GM21390 (cell line): ENCODE results near the gene ERP44.
"Not testable (repeated sequence)": the region's sequence is repeated elsewhere in the genome, so short reads cannot be mapped to it uniquely, and the experiment has no call there.

ENCODE experiments used
- ATAC-seq: cut with Tn5 transposase; IDR thresholded peaks from one replicate; pipeline ENCODE4 v1.9.1; 2021; ENCODE audit not compliant: unreplicated experiment

The ERP44 gene

DNA sequence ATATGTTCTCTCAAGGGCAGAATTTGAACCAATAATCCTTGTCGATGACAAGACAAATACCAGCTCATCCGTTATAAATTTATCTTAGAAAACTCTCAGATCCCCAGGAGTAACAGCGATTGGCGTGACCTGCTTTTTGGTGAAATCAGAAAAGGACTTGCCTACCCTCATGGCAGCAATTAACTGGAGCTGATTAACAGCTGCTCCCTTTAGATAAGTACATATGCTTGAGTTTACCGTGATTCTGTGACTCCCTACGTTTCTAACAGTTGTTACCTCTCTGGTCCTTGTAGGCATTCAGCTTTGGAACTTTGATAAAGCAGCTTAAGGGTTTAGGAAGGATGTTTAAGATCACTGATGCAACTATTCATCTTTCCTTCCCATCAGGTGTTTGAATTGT lies 2.8 kb upstream of the ERP44 start:
- no peak for ATAC-seq

- ATAC-seq, result no peak
Observed at GRCh38 chr9:100100146-100100667, 1.4 kb upstream of the ERP44 start.

DNA sequence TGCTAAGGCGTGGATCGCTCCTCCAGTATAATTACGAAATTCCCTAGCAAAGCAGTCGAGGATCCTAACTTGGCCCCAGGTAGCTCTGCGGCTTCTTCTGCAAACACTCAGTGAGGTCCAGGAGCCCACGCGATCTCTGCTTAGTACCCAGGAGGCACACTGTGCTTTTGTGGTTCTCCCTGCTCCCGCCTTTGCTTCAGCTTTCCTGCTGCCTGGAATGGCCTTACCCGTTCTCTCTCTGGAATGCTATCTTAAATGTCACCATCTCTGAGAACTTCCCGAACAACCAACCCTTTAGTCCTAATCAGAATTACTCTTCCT lies 882 bp upstream of the ERP44 start:
- no peak for ATAC-seq

DNA sequence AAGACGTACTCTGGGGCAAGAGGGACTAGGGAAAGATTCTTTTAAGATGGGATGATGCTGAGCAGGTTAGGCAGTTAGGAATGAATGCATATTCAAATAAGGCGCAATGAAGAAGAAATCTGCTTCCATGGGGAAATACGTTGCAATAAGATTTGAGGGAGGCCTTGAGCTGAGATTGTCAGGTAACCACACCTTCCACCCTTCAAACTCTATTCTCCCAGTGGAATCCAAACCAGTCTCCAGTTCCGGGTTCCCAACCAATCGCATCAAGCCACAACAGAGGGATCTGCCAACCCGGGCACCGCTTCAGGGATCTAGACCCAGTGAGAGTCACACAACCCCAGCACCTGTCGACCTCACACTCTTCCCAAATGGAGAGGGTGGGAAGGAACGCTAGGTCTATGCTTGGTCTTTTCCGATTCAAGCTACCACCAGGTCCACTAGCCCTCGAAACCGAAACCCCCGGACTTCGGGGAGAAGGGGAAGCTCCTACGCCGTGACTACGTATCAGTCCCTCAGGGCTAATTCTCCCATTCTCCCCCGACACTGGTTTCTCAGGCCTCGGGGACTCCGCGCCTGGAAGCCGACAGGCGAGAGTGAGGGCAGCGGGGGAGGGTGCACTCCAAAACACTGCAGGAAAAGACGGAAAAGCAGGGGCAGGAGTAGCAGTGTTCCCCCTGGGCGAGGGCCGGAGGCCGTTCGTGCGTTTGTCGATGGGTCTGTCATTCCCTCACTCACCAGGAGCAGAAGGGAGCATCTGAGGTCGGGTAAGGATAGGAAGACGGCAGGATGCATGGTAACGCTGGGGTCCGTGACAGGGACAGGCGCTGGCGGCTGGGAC lies 534 bp downstream of the ERP44 start:
- ATAC-seq, result peak; percentile 4

GRCh38 chr9:100096378-100096916 lies 2.4 kb downstream of the ERP44 start:
- no peak for ATAC-seq

GRCh38 chr9:100094411-100094810 lies 4.4 kb downstream of the ERP44 start:
- not testable (repeated sequence) for ATAC-seq

DNA sequence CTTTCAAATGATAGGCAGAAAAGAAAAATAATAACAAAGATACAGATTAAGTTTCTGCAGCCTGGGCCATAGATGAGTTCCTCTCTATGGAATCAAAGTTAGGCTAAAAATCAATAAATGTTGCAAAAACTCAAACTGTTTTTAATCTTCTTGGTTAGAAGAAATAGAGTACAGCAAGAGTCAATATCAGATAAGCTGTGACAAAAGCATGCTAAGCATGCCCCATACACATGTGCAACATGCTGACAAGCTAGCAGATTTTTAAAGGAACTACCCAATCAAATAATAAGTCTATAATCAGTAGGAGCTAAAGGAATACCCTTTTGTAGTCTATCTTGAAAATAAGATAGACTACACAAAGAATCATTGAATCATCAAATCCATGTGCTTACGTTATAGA lies 6.7 kb downstream of the ERP44 start:
- no peak for ATAC-seq

- ATAC-seq, result no peak
Observed at GRCh38 chr9:100091650-100092049, 7.2 kb downstream of the ERP44 start.

DNA sequence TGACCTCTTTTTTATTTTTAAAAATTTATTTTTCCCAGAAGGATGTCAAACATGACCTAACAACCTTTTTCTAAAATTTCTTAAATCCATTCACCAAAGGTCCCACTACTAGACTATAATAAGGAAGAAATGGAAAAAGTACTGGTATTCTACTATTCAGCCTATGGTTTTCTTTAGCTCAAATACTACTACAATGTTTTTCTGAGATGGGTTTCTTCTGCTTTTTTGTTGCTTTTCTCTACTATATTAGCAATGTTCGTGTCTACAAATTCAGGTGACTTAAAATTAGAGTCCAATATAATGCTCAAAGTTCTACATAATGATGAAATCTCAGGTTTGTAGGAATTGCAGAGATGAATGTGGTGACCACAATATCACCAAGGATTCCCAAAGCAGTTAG lies 7.9 kb downstream of the ERP44 start:
- ATAC-seq, result no peak

DNA sequence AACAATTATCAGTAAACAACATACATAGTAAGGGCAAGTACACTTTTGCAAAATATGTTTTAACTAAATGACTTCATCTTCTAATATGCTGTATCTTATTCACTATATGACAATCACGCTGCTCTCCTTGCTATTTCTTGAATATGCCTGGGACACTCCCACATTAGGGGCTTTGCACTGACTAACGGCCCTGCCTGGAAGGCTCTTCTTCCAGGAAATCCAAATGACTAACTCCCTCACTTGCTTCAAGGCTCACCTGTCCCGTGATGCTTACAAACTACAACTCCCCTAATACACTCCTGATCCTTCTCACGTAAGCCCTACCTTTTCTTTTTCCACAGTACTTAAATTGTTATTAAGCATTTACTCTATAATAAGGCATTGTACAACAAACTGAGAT lies 10.6 kb downstream of the ERP44 start:
- ATAC-seq, result no peak

DNA sequence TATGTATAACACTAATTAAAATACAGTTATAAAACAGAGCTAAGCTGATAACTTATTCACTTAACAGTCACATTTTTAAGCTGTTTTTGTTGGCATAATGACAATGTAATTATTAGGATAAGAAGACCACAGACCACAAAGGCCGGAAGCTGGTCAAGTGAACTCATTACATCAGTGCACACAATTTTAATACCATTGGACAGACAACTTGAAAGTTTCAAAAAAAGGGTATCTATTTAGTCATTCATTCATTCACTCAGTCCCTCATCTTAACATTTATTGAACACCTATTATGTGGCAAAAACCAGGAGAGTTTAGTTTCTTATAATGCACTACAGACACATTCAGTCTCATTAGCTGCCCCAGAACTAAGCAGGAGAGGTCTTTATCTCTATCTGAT lies 11.6 kb downstream of the ERP44 start:
- ATAC-seq, result no peak

DNA sequence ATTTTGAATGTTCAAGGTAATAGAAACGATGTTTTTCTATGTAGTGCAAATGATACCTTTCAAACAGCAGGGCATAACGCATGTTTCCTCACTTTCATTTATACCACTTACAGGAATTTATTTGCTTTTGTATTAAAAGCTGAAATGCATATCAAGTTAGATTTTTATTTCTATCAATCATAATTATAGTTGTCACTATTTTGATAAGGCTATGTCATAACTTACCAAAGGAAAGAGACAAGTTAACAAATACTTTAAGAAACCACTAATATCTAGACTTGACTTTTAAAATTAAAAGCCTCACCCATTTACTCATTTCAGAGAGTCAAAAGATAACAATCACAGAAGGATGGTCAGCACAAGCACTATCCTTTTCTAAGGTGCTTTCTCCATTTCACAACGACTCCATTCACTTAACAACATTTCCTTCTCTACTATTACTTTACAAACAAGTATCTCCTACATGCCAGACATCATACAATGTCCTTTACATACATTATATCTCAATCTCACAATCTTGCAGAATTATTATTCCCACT lies 12.6 kb downstream of the ERP44 start:
- ATAC-seq, result no peak

GRCh38 chr9:100084734-100085133 lies 14.1 kb downstream of the ERP44 start:
- peak; percentile 74 for ATAC-seq

DNA sequence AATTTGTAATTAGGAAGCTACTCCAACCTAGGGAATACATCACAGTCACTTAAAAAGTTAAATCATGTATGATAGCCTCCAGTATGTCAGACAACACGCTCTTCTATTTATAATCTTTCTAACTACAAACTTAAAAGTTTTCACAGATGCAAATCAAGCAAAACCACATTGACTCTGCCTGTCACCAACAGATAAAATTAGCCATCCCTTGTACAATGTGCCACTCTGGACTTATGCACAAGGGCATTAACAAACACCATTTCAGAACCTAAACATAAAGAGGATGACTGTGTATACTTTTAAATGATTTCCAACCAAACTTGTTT lies 14.7 kb downstream of the ERP44 start:
- peak; percentile 49 for ATAC-seq

DNA sequence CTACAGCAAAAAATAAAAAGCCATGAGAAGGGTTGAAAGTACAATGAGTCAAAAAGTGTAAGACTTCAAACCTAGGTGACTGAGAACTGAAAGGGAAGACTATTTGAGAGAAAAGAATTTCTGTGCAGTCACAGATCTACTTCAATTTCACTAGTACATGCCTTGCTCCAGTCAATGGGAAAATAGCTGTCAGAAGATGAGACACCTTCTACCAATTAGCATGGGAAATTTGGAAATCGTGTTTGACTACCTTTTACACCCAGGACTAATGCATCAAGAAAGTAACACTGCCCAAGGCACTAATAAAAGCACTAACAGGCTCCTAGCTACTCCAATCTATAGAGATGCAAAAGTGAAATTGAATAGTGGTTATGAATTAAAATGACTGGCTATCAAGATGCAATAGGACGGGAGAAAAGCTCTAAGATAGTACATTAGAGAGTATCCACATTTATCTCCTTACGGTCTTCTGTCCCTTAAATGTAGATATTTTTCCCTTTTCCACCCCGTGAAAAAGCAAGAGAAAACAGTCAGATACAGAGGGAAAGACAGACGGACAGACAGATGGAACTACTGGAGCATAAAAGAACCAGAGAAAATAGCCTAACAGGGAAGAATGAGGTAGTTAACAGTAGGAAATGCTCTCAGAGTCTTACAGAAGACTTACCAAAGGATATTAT lies 15.2 kb downstream of the ERP44 start:
- ATAC-seq, result peak; percentile 50

DNA sequence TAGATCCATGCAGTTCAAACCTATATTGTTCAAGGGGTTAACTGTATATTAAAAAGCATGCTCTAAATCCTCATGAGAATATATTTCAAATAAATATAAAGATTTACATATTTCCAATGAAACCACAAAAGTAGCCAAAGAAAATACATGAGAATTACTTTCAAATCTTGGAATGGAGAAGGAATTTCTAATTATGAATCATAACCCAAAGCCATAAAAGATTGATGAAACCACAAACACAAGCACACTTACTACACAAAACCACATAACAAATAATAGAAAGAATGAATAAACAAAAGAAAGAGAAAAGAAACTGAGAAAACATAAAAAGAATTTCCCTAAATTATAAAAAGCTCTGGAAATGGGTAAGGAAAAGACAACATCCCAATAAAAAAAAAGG lies 16.0 kb downstream of the ERP44 start:
- ATAC-seq, result no peak

DNA sequence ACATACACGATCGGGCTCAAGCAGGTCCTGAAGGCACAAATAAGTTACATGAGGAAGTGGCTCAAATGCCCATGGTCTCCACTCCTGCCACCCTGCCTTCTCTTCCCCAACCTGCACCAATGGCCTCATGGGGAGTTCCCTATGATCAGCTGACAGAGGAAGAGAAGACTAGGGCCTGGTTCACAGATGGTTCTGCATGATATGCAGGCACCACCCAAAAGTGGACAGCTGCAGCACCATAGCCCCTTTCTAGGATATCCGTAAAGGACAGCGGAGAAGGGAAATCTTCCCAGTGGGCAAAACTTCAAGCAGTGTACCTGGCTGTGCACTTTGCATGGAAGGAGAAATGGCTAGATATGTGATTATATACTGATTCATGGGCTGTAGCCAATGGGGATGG lies 22.5 kb downstream of the ERP44 start:
- ATAC-seq, result not testable (repeated sequence)

GRCh38 chr9:100074989-100075388 lies 23.8 kb downstream of the ERP44 start:
- ATAC-seq, result no peak

- ATAC-seq, result no peak
Observed at GRCh38 chr9:100074093-100074492, 24.7 kb downstream of the ERP44 start.

DNA sequence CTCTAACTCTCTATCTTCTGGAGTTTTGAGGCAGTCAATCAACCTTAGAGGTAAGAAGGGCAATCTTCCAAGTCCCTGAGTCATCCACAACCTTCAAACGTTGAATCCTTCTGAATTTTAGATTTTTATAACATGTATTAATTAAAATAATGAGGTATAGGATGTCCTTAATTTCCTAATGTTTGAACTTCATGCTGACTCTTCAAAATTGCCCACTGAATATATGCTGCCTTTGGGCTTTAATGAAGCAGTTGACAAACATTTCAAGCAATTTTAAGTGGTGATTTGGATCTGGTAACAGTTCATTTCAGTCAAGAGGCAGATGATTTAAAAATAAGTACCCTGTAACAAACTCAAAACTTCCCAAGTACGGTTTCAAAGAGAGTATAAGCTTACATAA lies 26.0 kb downstream of the ERP44 start:
- no peak for ATAC-seq

DNA sequence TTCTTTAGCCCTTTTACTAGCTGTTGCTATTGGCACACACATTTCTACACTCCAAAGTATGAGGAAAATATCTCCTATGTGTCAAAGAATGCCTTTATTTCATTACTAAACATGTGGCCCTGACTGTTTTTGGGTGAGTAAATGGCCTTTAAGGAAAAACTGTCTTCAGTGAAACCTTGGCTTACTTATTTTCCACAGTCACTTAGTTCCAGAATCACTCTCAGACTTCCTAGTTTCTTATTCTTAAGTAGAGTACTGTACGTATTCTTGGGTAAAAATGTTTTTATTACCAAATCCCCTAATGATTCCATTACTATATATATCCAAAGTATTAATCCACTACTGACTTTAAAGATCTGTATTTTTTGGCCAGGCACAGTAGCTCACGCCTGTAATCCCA lies 27.5 kb downstream of the ERP44 start:
- ATAC-seq, result no peak
